Breast epithelium (tissue), 3 donors: ENCODE measurements around the gene TIAM1.

Experiments
- POLR2A ChIP-seq: fragments of 450-650 bp; IDR thresholded peaks from one replicate; pipeline ENCODE4 v1.6.1; 2016; ENCODE audit warnings: antibody characterized with exemption, mild to moderate bottlenecking, moderate library complexity
- POLR2AphosphoS5 ChIP-seq, 3 donors: sonication (generic); formaldehyde crosslinking; IDR thresholded peaks; one replicate each; pipeline ENCODE4 v1.6.1; 2017; ENCODE audit warnings: antibody characterized with exemption in 3 of 3
- TF ChIP-seq, protein P1 (sequence below), 3 donors: fragments of 450-650 bp; IDR thresholded peaks; one replicate each; pipeline ENCODE4 v1.5.1; 2016 to 2017; ENCODE audit warnings: antibody characterized with exemption in 3 of 3, mild to moderate bottlenecking in 3 of 3, moderate library complexity in 3 of 3

- TF ChIP-seq, protein P1, sequence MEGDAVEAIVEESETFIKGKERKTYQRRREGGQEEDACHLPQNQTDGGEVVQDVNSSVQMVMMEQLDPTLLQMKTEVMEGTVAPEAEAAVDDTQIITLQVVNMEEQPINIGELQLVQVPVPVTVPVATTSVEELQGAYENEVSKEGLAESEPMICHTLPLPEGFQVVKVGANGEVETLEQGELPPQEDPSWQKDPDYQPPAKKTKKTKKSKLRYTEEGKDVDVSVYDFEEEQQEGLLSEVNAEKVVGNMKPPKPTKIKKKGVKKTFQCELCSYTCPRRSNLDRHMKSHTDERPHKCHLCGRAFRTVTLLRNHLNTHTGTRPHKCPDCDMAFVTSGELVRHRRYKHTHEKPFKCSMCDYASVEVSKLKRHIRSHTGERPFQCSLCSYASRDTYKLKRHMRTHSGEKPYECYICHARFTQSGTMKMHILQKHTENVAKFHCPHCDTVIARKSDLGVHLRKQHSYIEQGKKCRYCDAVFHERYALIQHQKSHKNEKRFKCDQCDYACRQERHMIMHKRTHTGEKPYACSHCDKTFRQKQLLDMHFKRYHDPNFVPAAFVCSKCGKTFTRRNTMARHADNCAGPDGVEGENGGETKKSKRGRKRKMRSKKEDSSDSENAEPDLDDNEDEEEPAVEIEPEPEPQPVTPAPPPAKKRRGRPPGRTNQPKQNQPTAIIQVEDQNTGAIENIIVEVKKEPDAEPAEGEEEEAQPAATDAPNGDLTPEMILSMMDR (IDR thresholded peaks at IDR 0.05), result no peak
- TF ChIP-seq POLR2A, result no peak
- no peak for TF ChIP-seq POLR2AphosphoS5 (IDR thresholded peaks at IDR 0.05)
Measured at GRCh38 chr21:31358158-31358557, 14.1 kb upstream of the TIAM1 start.
